GM18951 (cell line): ENCODE measurements around the gene DDX10.

Source experiments
- POLR2A ChIP-seq: IDR thresholded peaks from 4 replicates; pipeline ENCODE4 v1.6.1; 2011; ENCODE audit warnings: mild to moderate bottlenecking; ENCODE audit not compliant: insufficient read length, insufficient read depth; ENCODE audit errors: extremely low read depth
- in situ Hi-C: fragments of 300-500 bp; cut with MboI; formaldehyde crosslinking; loops from one replicate; pipeline ENCODE4 v1.12.0; 2022; ENCODE audit warnings: low sequenced_read_pairs, mixed read lengths, inconsistent platforms; ENCODE audit not compliant: unreplicated experiment

The DDX10 gene

GRCh38 chr11:108664730-108665525, at the start of gene DDX10:
Gene DDX10 (plus strand): TSS chr11:108665069. CDS start chr11:108665154, 85 bp downstream.
- peak; percentile 68 for TF ChIP-seq POLR2A
- in situ Hi-C loops = loop anchor here (25.0 kb wide), 1 partner anchor 528 kb away; no protein-coding TSS in a partner anchor

- TF ChIP-seq POLR2A = no peak
- in situ Hi-C loops = no loop called here
Observed at GRCh38 chr11:108616549-108616948, 48.3 kb upstream of the DDX10 start.

- in situ Hi-C loops = no loop called here
- no peak for TF ChIP-seq POLR2A
Observed at GRCh38 chr11:108617055-108617454, 47.8 kb upstream of the DDX10 start.

- TF ChIP-seq POLR2A = no peak
- in situ Hi-C loops = no loop called here
Observed at GRCh38 chr11:108618529-108618928, 46.3 kb upstream of the DDX10 start.

- in situ Hi-C loops = no loop called here
- no peak for TF ChIP-seq POLR2A
Observed at GRCh38 chr11:108620958-108621772, 43.7 kb upstream of the DDX10 start.

GRCh38 chr11:108622341-108622740, 42.5 kb upstream of the DDX10 start:
- in situ Hi-C loops = no loop called here
- no peak for TF ChIP-seq POLR2A

GRCh38 chr11:108624196-108624925, 40.5 kb upstream of the DDX10 start:
- in situ Hi-C loops = no loop called here
- TF ChIP-seq POLR2A = no peak

GRCh38 chr11:108628326-108628725, 36.5 kb upstream of the DDX10 start:
- in situ Hi-C loops = loop anchor here (25.0 kb wide), 1 partner anchor 216 kb away; no protein-coding TSS in a partner anchor
- no peak for TF ChIP-seq POLR2A

- in situ Hi-C loops = loop anchor here (25.0 kb wide), 1 partner anchor 217 kb away; no protein-coding TSS in a partner anchor
- no peak for TF ChIP-seq POLR2A
Observed at GRCh38 chr11:108628812-108629211, 36.1 kb upstream of the DDX10 start.

GRCh38 chr11:108629274-108629673, 35.6 kb upstream of the DDX10 start:
- in situ Hi-C loops = loop anchor here (25.0 kb wide), 1 partner anchor 217 kb away; no protein-coding TSS in a partner anchor
- no peak for TF ChIP-seq POLR2A

GRCh38 chr11:108632041-108632704, 32.7 kb upstream of the DDX10 start:
- TF ChIP-seq POLR2A = no peak
- in situ Hi-C loops = loop anchor here (25.0 kb wide), 1 partner anchor 220 kb away; no protein-coding TSS in a partner anchor

- TF ChIP-seq POLR2A = no peak
- in situ Hi-C loops = loop anchor here (25.0 kb wide), 1 partner anchor 223 kb away; no protein-coding TSS in a partner anchor
Observed at GRCh38 chr11:108635106-108635505, 29.8 kb upstream of the DDX10 start.
